ENCODE data around the gene GFRAL. TPM values are rescaled to one million over a fixed set of nuclear protein-coding genes. Genes with fewer than 3 reads are reported as not detected.
A peak's percentile ranks its signal among the peaks of the same experiment; 100 is the strongest.

The GFRAL gene
- total RNA-seq, 1 experiment from 2014 or later: not detected

- H2AFZ ChIP-seq: no peak overlapping the region
- CTCF ChIA-PET: no interaction called here
- no TSS peak for BruUV-seq (replicated peaks)
These were observed 7.1 kb upstream of the GFRAL start for GRCh38 chr6:55319961-55320695.

DNA sequence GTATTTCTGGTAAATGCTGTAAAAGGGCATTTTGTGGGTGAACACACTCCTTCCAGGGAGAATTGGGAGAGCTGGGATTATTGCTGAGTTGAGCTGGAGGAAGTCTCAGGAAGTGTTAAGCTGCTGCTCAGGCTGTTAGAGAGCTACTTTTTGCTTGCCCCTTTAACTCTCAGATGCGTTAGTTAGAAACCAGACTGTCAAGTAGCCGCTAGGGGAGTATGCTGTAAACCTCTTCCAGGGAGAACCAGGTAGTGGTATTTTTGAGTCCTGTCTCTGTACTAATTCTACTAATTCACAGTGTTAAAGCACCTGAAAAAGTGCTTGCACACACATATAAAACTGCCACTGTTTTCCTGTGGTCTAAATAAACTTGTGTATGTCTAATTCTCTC is 6.6 kb upstream of the GFRAL start:
- ChIA-PET CTCF (no interaction called here), POLR2A (ENCODE audit: unreplicated experiment) (interaction anchor here (0.6 to 0.7 kb wide), 2 partner anchors 915 to 1802 kb away, joined by 3 read pairs; no protein-coding TSS in a partner anchor)
- DNase-seq: no peak
- no peaks in the 10 kb centered on the region for H3K9me3 ChIP-seq (ENCODE audit: insufficient read depth, low read depth)
- BruUV-seq (replicated peaks): no TSS peak
- no peaks in the 10 kb centered on the region for H3K4me1 ChIP-seq (replicated peaks; ENCODE audit: insufficient read depth)
- no peaks in the 10 kb centered on the region for H3K79me2 ChIP-seq (ENCODE audit: low read depth)
- no peak overlapping the region for H3K27ac ChIP-seq
- H3K4me2 ChIP-seq: no peak overlapping the region
- intact Hi-C loops (cut with micrococcal nuclease; ENCODE audit: unreplicated experiment): no loop called here
- H3K36me3 ChIP-seq (ENCODE audit: low read depth): no peaks in the 10 kb centered on the region
- H3K27me3 ChIP-seq (ENCODE audit: insufficient read depth, low read depth): no peaks in the 10 kb centered on the region
- no peaks in the 10 kb centered on the region for H3K9me2 ChIP-seq (ENCODE audit: insufficient read depth)
- H4K20me1 ChIP-seq (ENCODE audit: insufficient read depth): no peaks in the 10 kb centered on the region
- H3F3A ChIP-seq (ENCODE audit: insufficient read depth, low read depth): no peaks in the 10 kb centered on the region
- no peak for TF ChIP-seq CTCF (conservative IDR thresholded peaks at IDR 0.05)
- TF ChIP-seq EZH2 (IDR thresholded peaks at IDR 0.05; ENCODE audit: low read depth): no peak
- no peak overlapping the region for H3K4me3 ChIP-seq
- H2AFZ ChIP-seq: no peak overlapping the region

More at GRCh38 chr6:55319961-55320695, 7.1 kb upstream of the GFRAL start:
- TF ChIP-seq CTCF (conservative IDR thresholded peaks at IDR 0.05): no peak
- TF ChIP-seq EZH2 (IDR thresholded peaks at IDR 0.05; ENCODE audit: low read depth): no peak
- Histone ChIP-seq H3K4me3 (no peak overlapping the region), H3K9me3 (ENCODE audit: insufficient read depth, low read depth) (no peaks in the 10 kb centered on the region), H3F3A (ENCODE audit: insufficient read depth, low read depth) (no peaks in the 10 kb centered on the region), H3K9me2 (ENCODE audit: insufficient read depth) (no peaks in the 10 kb centered on the region), H3K36me3 (ENCODE audit: low read depth) (no peaks in the 10 kb centered on the region), H3K4me2 (no peak overlapping the region), H3K27ac (no peak overlapping the region), H3K4me1 (replicated peaks; ENCODE audit: insufficient read depth) (no peaks in the 10 kb centered on the region), H3K27me3 (ENCODE audit: insufficient read depth, low read depth) (no peaks in the 10 kb centered on the region), H4K20me1 (ENCODE audit: insufficient read depth) (no peaks in the 10 kb centered on the region), H3K79me2 (ENCODE audit: low read depth) (no peaks in the 10 kb centered on the region)
- intact Hi-C loops (cut with micrococcal nuclease; ENCODE audit: unreplicated experiment): no loop called here
- POLR2A ChIA-PET (ENCODE audit: unreplicated experiment): interaction anchor here (0.6 to 0.7 kb wide), 4 partner anchors 127 to 1801 kb away, joined by 3 to 5 read pairs (median 4); no protein-coding TSS in a partner anchor
- DNase-seq: peak in 1 of 2 experiments; percentile 16

GRCh38 chr6:55377150-55377549 is 49.9 kb downstream of the GFRAL start:
- Histone ChIP-seq H3K4me2 (no peak overlapping the region), H2AFZ (no peak overlapping the region), H3K4me1 (replicated peaks; ENCODE audit: insufficient read depth) (no peaks in the 10 kb centered on the region), H3F3A (ENCODE audit: insufficient read depth, low read depth) (no peaks in the 10 kb centered on the region), H3K27me3 (ENCODE audit: insufficient read depth, low read depth) (no peaks in the 10 kb centered on the region), H3K36me3 (ENCODE audit: low read depth) (no peaks in the 10 kb centered on the region), H3K27ac (no peak overlapping the region), H4K20me1 (ENCODE audit: insufficient read depth) (no peaks in the 10 kb centered on the region), H3K9me2 (ENCODE audit: insufficient read depth) (no peaks in the 10 kb centered on the region), H3K4me3 (no peak overlapping the region), H3K9me3 (ENCODE audit: insufficient read depth, low read depth) (no peaks in the 10 kb centered on the region), H3K79me2 (ENCODE audit: low read depth) (no peaks in the 10 kb centered on the region)
- no peak for DNase-seq
- TF ChIP-seq CTCF (conservative IDR thresholded peaks at IDR 0.05) (no peak), EZH2 (IDR thresholded peaks at IDR 0.05; ENCODE audit: low read depth) (no peak)
- CTCF ChIA-PET: no interaction called here
- intact Hi-C loops (cut with micrococcal nuclease; ENCODE audit: unreplicated experiment): no loop called here
- BruUV-seq (replicated peaks): no TSS peak
- POLR2A ChIA-PET (ENCODE audit: unreplicated experiment): no interaction called here

Measured in PC-9 (cell line).